Epidermal melanocyte (primary cell): ENCODE measurements around the gene SYT1.
"Not testable (repeated sequence)": the region's sequence is repeated elsewhere in the genome, so short reads cannot be mapped to it uniquely, and the experiment has no call there.

Experiments used
- DNase-seq: peaks from one replicate; pipeline ENCODE4 v3.0.0; 2011; ENCODE audit warnings: low spot score; ENCODE audit not compliant: insufficient read length

SYT1 gene

GRCh38 chr12:78966926-78967325 lies 102.4 kb downstream of the SYT1 start:
- DNase-seq: no peak

DNA sequence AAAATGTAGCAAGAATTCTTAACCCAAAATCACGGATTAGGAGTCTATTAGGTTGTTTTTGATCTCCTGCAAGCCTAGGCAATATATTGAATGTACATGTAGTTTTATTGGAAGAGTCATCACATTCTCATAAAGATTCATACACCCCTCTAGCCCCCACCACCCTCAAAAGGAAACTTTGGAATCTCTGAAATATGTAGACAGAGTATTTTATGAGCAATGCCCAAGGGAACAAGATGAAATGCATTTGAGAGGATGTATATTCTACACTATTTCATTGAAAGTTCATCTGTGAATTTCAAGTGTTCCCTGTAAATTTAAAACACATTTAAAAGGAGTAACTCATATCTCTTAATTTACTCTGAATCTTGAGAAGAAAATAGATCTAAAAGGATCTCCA lies 103.7 kb downstream of the SYT1 start:
- no peak for DNase-seq

DNA sequence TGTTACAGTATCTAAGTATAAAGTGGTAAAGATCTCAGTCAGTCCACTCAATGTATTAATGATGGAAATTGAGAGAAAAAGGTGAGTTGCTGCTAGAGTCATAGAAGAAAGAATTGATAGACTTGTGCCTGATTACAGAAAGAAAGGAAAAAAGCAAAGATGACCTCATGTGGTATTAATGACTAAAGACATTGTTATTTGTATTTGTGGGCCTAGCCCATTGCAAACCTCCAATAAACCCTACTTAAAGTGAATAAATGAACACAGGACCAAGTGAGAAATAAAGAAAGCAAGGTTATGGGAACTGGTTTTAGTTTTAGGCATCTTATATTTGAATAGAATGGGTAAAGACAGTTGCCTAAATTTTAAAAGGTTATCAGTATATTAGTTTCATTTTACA lies 105.5 kb downstream of the SYT1 start:
- no peak for DNase-seq

GRCh38 chr12:78977304-78977867 lies 112.8 kb downstream of the SYT1 start:
- DNase-seq: no peak

DNA sequence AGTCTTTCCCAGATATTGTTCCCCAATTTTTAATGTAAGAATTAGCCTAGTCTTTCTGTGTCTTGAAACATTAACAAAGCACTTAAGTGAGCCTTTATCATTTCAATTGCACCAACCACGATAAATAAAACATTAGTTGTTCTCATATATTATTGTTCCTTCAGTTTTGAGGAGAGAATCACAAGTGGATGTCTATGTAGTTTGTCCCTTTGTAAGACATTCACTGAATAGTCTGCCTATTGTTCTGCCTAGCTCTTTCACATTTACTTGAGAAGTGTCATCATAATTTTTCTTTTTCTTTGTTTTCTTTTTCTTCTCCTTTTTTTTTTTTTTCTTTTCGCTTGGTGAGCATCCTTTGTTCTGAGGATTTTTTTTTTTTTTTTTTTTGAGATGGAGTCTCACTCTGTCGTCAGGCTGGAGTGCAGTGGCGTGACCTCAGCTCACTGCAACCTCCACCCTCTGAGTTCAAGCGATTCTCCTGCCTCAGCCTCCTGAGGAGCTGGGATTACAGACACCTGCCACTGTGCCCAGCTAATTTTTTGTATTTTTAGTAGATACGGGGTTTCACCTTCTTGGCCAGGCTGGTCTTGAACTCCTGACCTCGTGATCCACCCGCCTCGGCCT lies 129.7 kb downstream of the SYT1 start:
- DNase-seq: no peak

DNA sequence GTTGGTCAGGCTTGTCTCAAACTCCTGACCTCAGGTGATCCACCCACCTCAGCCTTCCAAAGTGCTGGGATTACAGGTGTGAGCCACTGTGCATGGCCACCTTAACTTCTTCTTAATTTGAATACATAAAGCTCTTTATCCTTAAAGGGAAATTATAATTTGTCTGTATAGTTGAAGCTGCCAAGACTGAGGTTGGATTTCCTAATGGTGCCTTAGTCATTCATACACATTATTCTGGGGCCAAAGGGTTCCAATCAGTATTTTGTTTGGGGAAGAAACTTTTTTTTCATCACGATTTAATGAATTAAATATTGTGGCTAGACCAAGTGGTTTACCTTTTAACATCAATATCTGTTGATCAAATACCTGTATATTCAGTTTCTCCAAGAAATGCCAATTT lies 135.9 kb downstream of the SYT1 start:
- no peak for DNase-seq

- no peak for DNase-seq
Observed at GRCh38 chr12:79001404-79001803, 136.8 kb downstream of the SYT1 start.

DNA sequence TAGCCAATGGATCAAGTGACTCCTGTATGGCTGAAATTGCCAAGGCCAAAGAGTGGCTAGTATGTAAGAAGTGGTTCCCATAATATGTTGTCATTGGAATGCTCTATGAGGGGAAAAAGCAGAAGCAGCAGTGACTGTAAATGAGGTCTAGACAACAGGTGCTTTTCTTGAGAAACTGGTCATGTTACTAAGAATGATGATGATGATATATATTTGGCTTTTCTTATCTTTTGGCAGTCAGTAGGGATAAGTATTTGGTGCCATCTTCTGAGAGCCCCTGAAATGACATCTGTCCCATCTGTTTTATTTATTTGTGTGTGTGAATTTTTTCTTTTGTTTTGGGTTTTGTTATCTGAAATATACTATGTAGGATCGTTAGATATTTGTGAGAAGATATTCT lies 141.7 kb downstream of the SYT1 start:
- no peak for DNase-seq

GRCh38 chr12:79008591-79008990 lies 144.0 kb downstream of the SYT1 start:
- no peak for DNase-seq

DNA sequence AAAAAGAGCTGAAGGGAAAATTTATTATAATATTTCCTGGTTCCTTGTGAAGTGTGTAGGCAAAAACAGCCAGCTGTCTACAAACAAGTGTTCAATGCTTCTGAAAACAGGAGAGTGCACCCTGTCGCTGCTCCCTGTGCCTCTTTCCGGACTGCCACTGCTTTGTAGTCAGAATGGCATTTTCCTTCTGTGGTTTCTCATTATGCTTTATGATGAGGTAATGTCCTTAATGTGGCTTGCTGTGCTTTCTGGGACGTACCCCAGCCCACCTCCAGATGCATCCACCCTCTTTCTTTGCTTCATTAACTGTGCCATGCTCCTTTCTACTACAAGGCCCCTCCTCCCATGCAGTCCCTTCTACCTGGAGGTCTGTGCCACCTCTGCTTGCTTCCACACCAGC lies 148.1 kb downstream of the SYT1 start:
- DNase-seq: no peak

GRCh38 chr12:79016181-79016580 lies 151.6 kb downstream of the SYT1 start:
- DNase-seq: no peak

DNA sequence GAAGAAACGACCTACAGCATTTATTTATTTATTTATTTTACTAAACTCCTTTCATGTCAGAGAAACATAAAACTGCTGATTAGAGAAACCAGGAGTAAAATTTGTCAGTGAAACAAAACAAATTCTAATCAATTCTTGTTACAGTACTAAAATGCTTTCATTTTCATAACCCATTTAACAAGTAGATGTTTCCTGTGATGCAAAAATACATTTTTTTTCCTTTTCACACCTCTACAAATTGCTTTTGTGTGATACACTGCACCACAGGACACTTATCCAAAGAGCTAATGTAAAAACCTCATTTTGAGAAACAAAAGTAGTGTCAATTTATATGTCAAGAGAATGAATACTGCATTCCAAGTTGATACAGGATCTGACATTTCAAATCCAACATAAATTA lies 155.1 kb downstream of the SYT1 start:
- no peak for DNase-seq

DNA sequence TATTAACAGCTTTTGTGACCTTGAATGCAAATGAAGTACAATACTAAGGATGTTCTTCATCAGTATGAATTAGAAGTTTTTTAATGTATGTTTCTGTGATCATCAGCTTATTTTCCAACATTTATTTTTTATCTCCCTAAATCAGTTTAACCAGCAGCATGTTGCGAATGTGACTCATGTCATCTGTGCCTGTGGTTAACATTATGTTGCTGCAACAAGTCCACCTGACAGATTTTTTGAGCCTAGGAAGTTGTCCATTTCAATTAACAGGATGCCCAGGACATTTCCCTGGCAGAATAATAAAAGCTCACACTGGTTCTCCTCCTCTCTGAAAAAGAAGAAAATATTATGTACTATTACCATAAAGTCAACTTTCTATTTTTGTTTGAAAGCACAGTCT lies 155.5 kb downstream of the SYT1 start:
- no peak for DNase-seq

DNA sequence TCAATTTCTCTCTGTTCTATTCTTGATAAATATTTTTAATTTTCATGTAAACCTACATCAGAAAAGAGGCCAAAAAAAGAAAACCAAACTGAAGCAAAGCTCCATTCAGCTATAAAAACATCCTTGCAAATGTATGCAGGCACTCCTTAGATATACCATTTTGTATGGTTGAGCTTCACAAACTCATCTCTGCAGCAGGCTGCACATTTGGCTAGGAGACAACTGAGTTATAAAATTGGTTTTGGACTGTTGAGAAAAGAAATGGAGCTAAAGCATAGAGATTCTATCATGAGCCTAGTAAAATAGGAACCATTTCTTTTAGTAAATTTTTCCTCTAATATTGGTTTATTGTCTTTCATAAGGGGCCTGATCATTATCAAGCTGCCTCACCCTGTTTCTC lies 156.4 kb downstream of the SYT1 start:
- no peak for DNase-seq

- no peak for DNase-seq
Observed at GRCh38 chr12:79023261-79023660, 158.7 kb downstream of the SYT1 start.

DNA sequence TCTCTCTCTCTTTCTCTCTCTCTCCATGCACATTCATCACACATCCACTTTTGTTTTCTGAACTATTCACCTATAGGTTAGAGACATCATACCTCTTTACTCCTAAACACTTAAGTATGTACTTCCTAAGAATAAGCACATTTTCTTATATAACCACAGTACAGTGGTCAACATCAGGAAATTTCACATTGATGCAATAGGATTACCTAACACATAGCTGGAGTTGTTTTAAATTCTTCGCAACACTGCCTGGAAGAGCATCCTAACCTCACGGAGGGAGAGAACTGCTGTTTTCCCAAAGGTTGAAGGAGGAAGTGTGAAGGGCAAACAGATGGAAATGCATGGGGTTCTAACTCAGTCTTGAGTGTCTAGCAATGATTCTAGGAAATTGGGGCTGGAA lies 159.2 kb downstream of the SYT1 start:
- no peak for DNase-seq

GRCh38 chr12:79033788-79034187 lies 169.2 kb downstream of the SYT1 start:
- no peak for DNase-seq

DNA sequence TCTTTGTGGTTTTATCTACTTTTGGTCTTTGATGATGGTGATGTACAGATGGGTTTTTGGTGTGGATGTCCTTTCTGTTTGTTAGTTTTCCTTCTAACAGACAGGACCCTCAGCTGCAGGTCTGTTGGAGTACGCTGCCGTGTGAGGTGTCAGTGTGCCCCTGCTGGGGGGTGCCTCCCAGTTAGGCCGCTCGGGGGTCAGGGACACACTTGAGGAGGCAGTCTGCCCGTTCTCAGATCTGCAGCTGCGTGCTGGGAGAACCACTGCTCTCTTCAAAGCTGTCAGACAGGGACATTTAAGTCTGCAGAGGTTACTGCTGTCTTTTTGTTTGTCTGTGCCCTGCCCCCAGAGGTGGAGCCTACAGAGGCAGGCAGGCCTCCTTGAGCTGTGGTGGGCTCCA lies 180.2 kb downstream of the SYT1 start:
- DNase-seq: not testable (repeated sequence)

GRCh38 chr12:79045149-79045703 lies 180.7 kb downstream of the SYT1 start:
- not testable (repeated sequence) for DNase-seq

DNA sequence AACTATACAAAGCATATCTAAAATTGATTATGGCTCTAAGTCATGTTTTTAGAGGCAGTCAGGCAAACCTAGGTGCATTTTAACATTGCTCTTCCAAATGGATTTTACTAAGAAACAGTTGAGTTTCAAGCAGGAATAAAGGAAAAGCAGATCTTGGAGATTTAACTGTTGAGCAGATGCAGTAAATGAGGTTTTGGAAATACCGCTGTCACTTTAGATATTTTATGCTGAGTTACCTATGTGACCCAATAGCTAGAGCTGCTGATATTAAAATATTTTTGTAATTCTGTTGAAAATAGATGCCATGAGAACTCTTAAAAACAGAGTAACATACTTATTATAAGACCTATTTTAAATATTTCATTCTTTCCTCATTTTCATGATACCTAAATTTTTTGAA lies 181.4 kb downstream of the SYT1 start:
- DNase-seq: no peak

- DNase-seq: no peak
Observed at GRCh38 chr12:79048962-79049361, 184.4 kb downstream of the SYT1 start.

DNA sequence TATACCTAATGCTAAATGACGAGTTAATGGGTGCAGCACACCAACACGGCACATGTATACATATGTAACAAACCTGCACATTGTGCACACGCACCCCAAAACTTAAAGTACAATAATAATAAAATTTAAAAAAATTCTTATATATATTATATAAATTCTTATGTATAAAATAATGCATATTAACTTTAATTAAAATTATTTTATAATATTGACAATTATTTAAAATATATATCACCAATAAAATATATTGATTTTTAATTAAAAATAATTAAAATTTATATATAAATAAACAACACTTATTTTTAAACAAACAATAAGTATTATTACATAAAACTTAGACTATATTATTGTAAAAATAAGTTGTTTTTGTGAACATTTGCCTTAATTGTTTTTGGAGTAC lies 188.8 kb downstream of the SYT1 start:
- DNase-seq: no peak

DNA sequence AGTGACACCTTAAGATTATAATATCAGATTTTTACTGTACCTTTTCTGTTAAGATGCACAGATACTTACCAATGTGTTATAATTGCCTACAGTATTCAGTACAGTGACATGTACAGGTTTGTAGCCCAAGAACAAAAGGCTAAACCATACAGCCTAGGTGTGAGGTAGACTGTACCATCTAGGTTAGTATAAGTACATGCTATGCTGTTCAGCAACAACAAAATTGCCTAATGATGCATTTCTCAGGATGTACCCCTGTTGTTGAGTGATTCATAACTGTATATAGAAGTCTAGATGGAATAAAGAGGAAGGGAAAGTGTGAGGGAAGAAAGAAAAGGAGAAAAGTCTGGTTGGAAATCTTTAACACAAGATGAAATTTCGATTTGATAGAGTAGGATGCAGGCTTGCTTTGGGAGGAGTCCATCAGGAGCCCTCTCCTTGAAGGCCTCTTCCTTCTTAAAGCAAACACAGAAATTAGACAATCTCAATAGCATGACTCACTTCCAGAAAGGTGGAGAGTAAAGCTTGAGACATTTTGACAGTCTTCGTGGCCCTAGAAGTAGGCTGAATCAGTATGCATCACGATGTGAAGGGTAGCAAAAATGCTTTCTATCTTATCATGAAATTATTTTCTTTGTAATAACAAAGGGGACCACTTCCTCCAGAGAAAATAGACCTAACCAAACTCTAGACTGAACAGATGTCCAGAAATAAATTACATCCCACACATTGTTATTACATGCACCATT lies 191.5 kb downstream of the SYT1 start:
- DNase-seq: no peak
